ENCODE measurements around the gene RNF224.
"Not testable (repeated sequence)": the region's sequence is repeated elsewhere in the genome, so short reads cannot be mapped to it uniquely, and the experiment has no call there.

RNF224 gene

GRCh38 chr9:137240318-137240840 is 13.1 kb downstream of the RNF224 start:
- peaks cover 55% of the 10 kb centered on the region for H3K4me1 ChIP-seq (ENCODE audit: insufficient read depth, insufficient read length)
- H3K27me3 ChIP-seq (ENCODE audit: insufficient read depth, insufficient read length), result no peaks in the 10 kb centered on the region
- H3K4me3 ChIP-seq (ENCODE audit: insufficient read length, low read depth), result peak overlapping the region; percentile 91
- H3K9ac ChIP-seq (ENCODE audit: insufficient read length, low read depth), result peak overlapping the region; percentile 97
- no peaks in the 10 kb centered on the region for H3K9me3 ChIP-seq (ENCODE audit: insufficient read depth, low read length)
- peaks cover 39% of the 10 kb centered on the region for H3K36me3 ChIP-seq (ENCODE audit: insufficient read depth, insufficient read length, low read length)
- no peak for DNase-seq (ENCODE audit: low read depth, low spot score)
- no peak for TF ChIP-seq YY1 (IDR thresholded peaks at IDR 0.05; ENCODE audit: insufficient read depth, insufficient read length)
- no peak for TF ChIP-seq SUZ12 (IDR thresholded peaks at IDR 0.05; ENCODE audit: extremely low read depth, insufficient read depth, insufficient read length)
- no peak for TF ChIP-seq ZNF274 (IDR thresholded peaks at IDR 0.05; ENCODE audit: low read depth, low read length)

GRCh38 chr9:137240841-137241489 is 13.7 kb downstream of the RNF224 start, which contains the start of gene TUBB4B:
Gene TUBB4B, plus strand, starts transcription at chr9:137241287. Its CDS starts 74 bp downstream, at chr9:137241361.
- TF ChIP-seq SUZ12 (IDR thresholded peaks at IDR 0.05; ENCODE audit: extremely low read depth, insufficient read depth, insufficient read length) (no peak), YY1 (IDR thresholded peaks at IDR 0.05; ENCODE audit: insufficient read depth, insufficient read length) (no peak), ZNF274 (IDR thresholded peaks at IDR 0.05; ENCODE audit: low read depth, low read length) (no peak)
- peaks cover 36% of the 10 kb centered on the region for H3K36me3 ChIP-seq (ENCODE audit: insufficient read depth, insufficient read length, low read length)
- peaks cover 52% of the 10 kb centered on the region for H3K4me1 ChIP-seq (ENCODE audit: insufficient read depth, insufficient read length)
- peak within 1 kb of the TSS; percentile 97 for H3K9ac ChIP-seq (ENCODE audit: insufficient read length, low read depth)
- H3K27me3 ChIP-seq (ENCODE audit: insufficient read depth, insufficient read length), result peaks cover 3% of the 10 kb centered on the region
- H3K4me3 ChIP-seq (ENCODE audit: insufficient read length, low read depth), result peak within 1 kb of the TSS; percentile 91
- H3K9me3 ChIP-seq (ENCODE audit: insufficient read depth, low read length), result no peaks in the 10 kb centered on the region
- DNase-seq (ENCODE audit: low read depth, low spot score), result peak; percentile 99

- TF ChIP-seq ZNF274 (IDR thresholded peaks at IDR 0.05; ENCODE audit: low read depth, low read length) (no peak), YY1 (IDR thresholded peaks at IDR 0.05; ENCODE audit: insufficient read depth, insufficient read length) (no peak), SUZ12 (IDR thresholded peaks at IDR 0.05; ENCODE audit: extremely low read depth, insufficient read depth, insufficient read length) (no peak)
- H3K4me3 ChIP-seq (ENCODE audit: insufficient read length, low read depth), result peak overlapping the region; percentile 89
- no peak for DNase-seq (ENCODE audit: low read depth, low spot score)
Observed at GRCh38 chr9:137241490-137242268, 14.4 kb downstream of the RNF224 start.

GRCh38 chr9:137242269-137243203 is 15.2 kb downstream of the RNF224 start:
- Histone ChIP-seq H3K9ac (ENCODE audit: insufficient read length, low read depth) (peak overlapping the region; percentile 94), H3K9me3 (ENCODE audit: insufficient read depth, low read length) (no peaks in the 10 kb centered on the region), H3K4me1 (ENCODE audit: insufficient read depth, insufficient read length) (peaks cover 47% of the 10 kb centered on the region), H3K27me3 (ENCODE audit: insufficient read depth, insufficient read length) (peaks cover 6% of the 10 kb centered on the region), H3K4me3 (ENCODE audit: insufficient read length, low read depth) (peak overlapping the region; percentile 89), H3K36me3 (ENCODE audit: insufficient read depth, insufficient read length, low read length) (peaks cover 36% of the 10 kb centered on the region)
- TF ChIP-seq YY1 (IDR thresholded peaks at IDR 0.05; ENCODE audit: insufficient read depth, insufficient read length) (no peak), SUZ12 (IDR thresholded peaks at IDR 0.05; ENCODE audit: extremely low read depth, insufficient read depth, insufficient read length) (no peak), ZNF274 (IDR thresholded peaks at IDR 0.05; ENCODE audit: low read depth, low read length) (no peak)
- DNase-seq (ENCODE audit: low read depth, low spot score), result no peak

More at GRCh38 chr9:137241490-137242268, 14.4 kb downstream of the RNF224 start:
- H3K36me3 ChIP-seq (ENCODE audit: insufficient read depth, insufficient read length, low read length), result peaks cover 36% of the 10 kb centered on the region
- H3K9me3 ChIP-seq (ENCODE audit: insufficient read depth, low read length), result no peaks in the 10 kb centered on the region
- peak overlapping the region; percentile 94 for H3K9ac ChIP-seq (ENCODE audit: insufficient read length, low read depth)
- H3K4me1 ChIP-seq (ENCODE audit: insufficient read depth, insufficient read length), result peaks cover 49% of the 10 kb centered on the region
- peaks cover 6% of the 10 kb centered on the region for H3K27me3 ChIP-seq (ENCODE audit: insufficient read depth, insufficient read length)

GRCh38 chr9:137243266-137243625 is 15.9 kb downstream of the RNF224 start:
- H3K4me1 ChIP-seq (ENCODE audit: insufficient read depth, insufficient read length), result peaks cover 45% of the 10 kb centered on the region
- peaks cover 35% of the 10 kb centered on the region for H3K36me3 ChIP-seq (ENCODE audit: insufficient read depth, insufficient read length, low read length)
- not testable (repeated sequence) for H3K27me3 ChIP-seq (ENCODE audit: insufficient read depth, insufficient read length); DNase-seq (ENCODE audit: low read depth, low spot score); H3K9me3 ChIP-seq (ENCODE audit: insufficient read depth, low read length); H3K4me3 ChIP-seq (ENCODE audit: insufficient read length, low read depth)
- H3K9ac ChIP-seq (ENCODE audit: insufficient read length, low read depth), result peak overlapping the region; percentile 94

- Histone ChIP-seq H3K9me3 (ENCODE audit: insufficient read depth, low read length) (no peaks in the 10 kb centered on the region), H3K27me3 (ENCODE audit: insufficient read depth, insufficient read length) (peaks cover 6% of the 10 kb centered on the region), H3K36me3 (ENCODE audit: insufficient read depth, insufficient read length, low read length) (peaks cover 29% of the 10 kb centered on the region), H3K4me1 (ENCODE audit: insufficient read depth, insufficient read length) (peaks cover 38% of the 10 kb centered on the region), H3K4me3 (ENCODE audit: insufficient read length, low read depth) (no peak overlapping the region), H3K9ac (ENCODE audit: insufficient read length, low read depth) (peak overlapping the region; percentile 2)
- no peak for TF ChIP-seq ZNF274 (IDR thresholded peaks at IDR 0.05; ENCODE audit: low read depth, low read length)
- no peak for TF ChIP-seq YY1 (IDR thresholded peaks at IDR 0.05; ENCODE audit: insufficient read depth, insufficient read length)
- no peak for TF ChIP-seq SUZ12 (IDR thresholded peaks at IDR 0.05; ENCODE audit: extremely low read depth, insufficient read depth, insufficient read length)
- DNase-seq (ENCODE audit: low read depth, low spot score), result no peak
Observed at GRCh38 chr9:137243626-137244485, 16.6 kb downstream of the RNF224 start.

All from NT2/D1 (cell line).